HL-60/S4 treated with retinoic acid at 250 ng/mL for 4 days and 3 days (cell line): ENCODE measurements around the gene TRPV5.

ENCODE experiments used
- in situ Hi-C: fragments of 300-500 bp; cut with MboI; formaldehyde crosslinking; loops from 2 replicates; pipeline ENCODE4 v1.7.0; 2022; ENCODE audit warnings: low sequenced_read_pairs

The TRPV5 gene

GRCh38 chr7:142872106-142872675 is 61.4 kb downstream of the TRPV5 start:
- in situ Hi-C loops = loop anchor here (25.0 kb wide), 1 partner anchor 340 kb away; the partner anchor contains the start of gene TAS2R40

- in situ Hi-C loops = loop anchor here (25.0 kb wide), 1 partner anchor 341 kb away; the partner anchor contains the start of gene TAS2R40
Measured at GRCh38 chr7:142871260-142872105, 62.1 kb downstream of the TRPV5 start.

GRCh38 chr7:142870566-142871259 is 62.8 kb downstream of the TRPV5 start:
- in situ Hi-C loops = loop anchor here (25.0 kb wide), 1 partner anchor 342 kb away; the partner anchor contains the start of gene TAS2R40

- in situ Hi-C loops = loop anchor here (25.0 kb wide), 1 partner anchor 342 kb away; the partner anchor contains the start of gene TAS2R40
Measured at GRCh38 chr7:142870147-142870559, 63.4 kb downstream of the TRPV5 start.

GRCh38 chr7:142869434-142869833 is 64.1 kb downstream of the TRPV5 start:
- in situ Hi-C loops = loop anchor here (25.0 kb wide), 1 partner anchor 343 kb away; the partner anchor contains the start of gene TAS2R40

- in situ Hi-C loops = loop anchor here (25.0 kb wide), 1 partner anchor 343 kb away; the partner anchor contains the start of gene TAS2R40
Measured at GRCh38 chr7:142868986-142869415, 64.5 kb downstream of the TRPV5 start.

- in situ Hi-C loops = loop anchor here (25.0 kb wide), 1 partner anchor 344 kb away; the partner anchor contains the start of gene TAS2R40
Measured at GRCh38 chr7:142868188-142868985, 65.2 kb downstream of the TRPV5 start.

GRCh38 chr7:142867398-142868187 is 66.0 kb downstream of the TRPV5 start:
- in situ Hi-C loops = loop anchor here (25.0 kb wide), 1 partner anchor 345 kb away; the partner anchor contains the start of gene TAS2R40

GRCh38 chr7:142867097-142867378 is 66.5 kb downstream of the TRPV5 start:
- in situ Hi-C loops = loop anchor here (25.0 kb wide), 1 partner anchor 345 kb away; the partner anchor contains the start of gene TAS2R40

- in situ Hi-C loops = loop anchor here (25.0 kb wide), 1 partner anchor 346 kb away; the partner anchor contains the start of gene TAS2R40
Measured at GRCh38 chr7:142866361-142867096, 67.0 kb downstream of the TRPV5 start.

GRCh38 chr7:142865766-142866165 is 67.8 kb downstream of the TRPV5 start:
- in situ Hi-C loops = loop anchor here (25.0 kb wide), 1 partner anchor 347 kb away; the partner anchor contains the start of gene TAS2R40

- in situ Hi-C loops = loop anchor here (25.0 kb wide), 1 partner anchor 347 kb away; the partner anchor contains the start of gene TAS2R40
Measured at GRCh38 chr7:142864980-142865747, 68.4 kb downstream of the TRPV5 start.

- in situ Hi-C loops = loop anchor here (25.0 kb wide), 1 partner anchor 348 kb away; the partner anchor contains the start of gene TAS2R40
Measured at GRCh38 chr7:142863891-142864685, 69.5 kb downstream of the TRPV5 start.

GRCh38 chr7:142862786-142863400 is 70.7 kb downstream of the TRPV5 start:
- in situ Hi-C loops = loop anchor here (25.0 kb wide), 1 partner anchor 349 kb away; the partner anchor contains the start of gene TAS2R40

GRCh38 chr7:142862351-142862750 is 71.2 kb downstream of the TRPV5 start:
- in situ Hi-C loops = loop anchor here (25.0 kb wide), 1 partner anchor 350 kb away; the partner anchor contains the start of gene TAS2R40

- in situ Hi-C loops = loop anchor here (25.0 kb wide), 1 partner anchor 351 kb away; the partner anchor contains the start of gene TAS2R40
Measured at GRCh38 chr7:142860968-142861367, 72.6 kb downstream of the TRPV5 start.
